WTC11 (cell line): ENCODE results near the gene COMMD10. TPM values are rescaled to one million over a fixed set of nuclear protein-coding genes. Genes with fewer than 3 reads are reported as not detected.
A peak's percentile ranks its signal among the peaks of the same experiment; 100 is the strongest.

Source experiments
- ATAC-seq: fragments of 200-7000 bp; cut with Tn5 transposase; 2 replicates; pipeline ENCODE4 v1.10.0; 2021; ENCODE audit warnings: mild to moderate bottlenecking, moderate library complexity
- CTCF ChIA-PET: fragments of 300-600 bp; sonication (Branson Sonifier 250); formaldehyde crosslinking; loops from one replicate; lab custom pipeline; 2021; ENCODE audit warnings: antibody characterized with exemption; lab: Charles Lee
- POLR2A ChIA-PET: fragments of 350-600 bp; sonication (Branson Sonifier 250); formaldehyde crosslinking; loops from one replicate; lab custom pipeline; 2021; ENCODE audit warnings: antibody characterized with exemption; lab: Charles Lee
- DNase-seq: peaks from one replicate; pipeline ENCODE4 v3.0.0; 2021; ENCODE audit warnings: low spot score
- H3K27ac Mint-ChIP-seq: 2 replicates; pipeline ENCODE4 v1.8.0; 2021; ENCODE audit warnings: mixed read lengths
- H3K27me3 Mint-ChIP-seq: 2 replicates; pipeline ENCODE4 v1.8.0; 2021; ENCODE audit warnings: low read depth, mild to moderate bottlenecking, moderate library complexity, mixed read lengths
- H3K36me3 Mint-ChIP-seq: 2 replicates; pipeline ENCODE4 v1.8.0; 2021; ENCODE audit warnings: mixed read lengths
- H3K4me1 Mint-ChIP-seq: 2 replicates; pipeline ENCODE4 v1.8.0; 2022; ENCODE audit warnings: mixed read lengths
- H3K4me3 Mint-ChIP-seq: 2 replicates; pipeline ENCODE4 v1.8.0; 2021; ENCODE audit warnings: mild to moderate bottlenecking, moderate library complexity, mixed read lengths
- H3K9me3 Mint-ChIP-seq: 2 replicates; pipeline ENCODE4 v1.8.0; 2021; ENCODE audit warnings: mixed read lengths
- ATF1 ChIP-seq: sonication (generic); formaldehyde crosslinking; IDR thresholded peaks from 2 replicates; pipeline ENCODE4 v1.8.1; 2023; ENCODE audit warnings: mild to moderate bottlenecking, moderate library complexity, missing genetic modification reagents
- ATF6 ChIP-seq: sonication (generic); formaldehyde crosslinking; IDR thresholded peaks from 2 replicates; pipeline ENCODE4 v1.8.1; 2023; ENCODE audit warnings: mild to moderate bottlenecking, missing genetic modification reagents
- CBFB ChIP-seq: sonication (generic); formaldehyde crosslinking; IDR thresholded peaks from 2 replicates; pipeline ENCODE4 v1.8.1; 2022; ENCODE audit warnings: mild to moderate bottlenecking, low read depth, missing genetic modification reagents
- E2F4 ChIP-seq: sonication (generic); formaldehyde crosslinking; IDR thresholded peaks from 2 replicates; pipeline ENCODE4 v1.8.1; 2022; ENCODE audit warnings: low read depth, mild to moderate bottlenecking, moderate library complexity, missing genetic modification reagents, borderline replicate concordance
- E2F5 ChIP-seq: sonication (generic); formaldehyde crosslinking; IDR thresholded peaks from 2 replicates; pipeline ENCODE4 v1.8.1; 2022; ENCODE audit warnings: mild to moderate bottlenecking, moderate library complexity, missing genetic modification reagents
- ELF4 ChIP-seq: sonication (generic); formaldehyde crosslinking; IDR thresholded peaks from 2 replicates; pipeline ENCODE4 v1.8.1; 2022; ENCODE audit warnings: low read depth, mild to moderate bottlenecking, moderate library complexity, missing genetic modification reagents
- ERG ChIP-seq: fragments of 250-450 bp; sonication (Bioruptor Pico); IDR thresholded peaks from 2 replicates; pipeline ENCODE4 v1.8.0; 2021; ENCODE audit warnings: mild to moderate bottlenecking
- MLX ChIP-seq: sonication (generic); formaldehyde crosslinking; IDR thresholded peaks from 2 replicates; pipeline ENCODE4 v1.8.1; 2023; ENCODE audit warnings: mild to moderate bottlenecking, missing genetic modification reagents, moderate library complexity
- MYBL2 ChIP-seq: sonication (generic); formaldehyde crosslinking; IDR thresholded peaks from 2 replicates; pipeline ENCODE4 v1.8.1; 2023; ENCODE audit warnings: mild to moderate bottlenecking, moderate library complexity, missing genetic modification reagents
- OVOL2 ChIP-seq: fragments of 250-450 bp; sonication (Bioruptor Pico); IDR thresholded peaks from 2 replicates; pipeline ENCODE4 v1.9.0; 2021; ENCODE audit warnings: mild to moderate bottlenecking, borderline replicate concordance
- SOX15 ChIP-seq: fragments of 250-450 bp; sonication (Bioruptor Pico); IDR thresholded peaks from 2 replicates; pipeline ENCODE4 v1.9.0; 2021; ENCODE audit warnings: mild to moderate bottlenecking
- STAT6 ChIP-seq: sonication (generic); formaldehyde crosslinking; conservative IDR thresholded peaks from 2 replicates; pipeline ENCODE4 v1.8.1; 2023; ENCODE audit warnings: mild to moderate bottlenecking, low read depth, missing genetic modification reagents, moderate library complexity
- TEAD1 ChIP-seq: sonication (generic); formaldehyde crosslinking; IDR thresholded peaks from 2 replicates; pipeline ENCODE4 v1.8.0; 2022; ENCODE audit warnings: mild to moderate bottlenecking, missing genetic modification reagents
- TEAD4 ChIP-seq: sonication (generic); formaldehyde crosslinking; IDR thresholded peaks from 2 replicates; pipeline ENCODE4 v1.8.0; 2022; ENCODE audit warnings: mild to moderate bottlenecking, missing genetic modification reagents
- ZBTB21 ChIP-seq: sonication (generic); formaldehyde crosslinking; IDR thresholded peaks from 2 replicates; pipeline ENCODE4 v1.8.1; 2023; ENCODE audit warnings: mild to moderate bottlenecking, missing genetic modification reagents, borderline replicate concordance
- ZBTB43 ChIP-seq: sonication (generic); formaldehyde crosslinking; IDR thresholded peaks from 2 replicates; pipeline ENCODE4 v1.8.1; 2023; ENCODE audit warnings: mild to moderate bottlenecking, missing genetic modification reagents
- ZNF138 ChIP-seq: sonication (generic); formaldehyde crosslinking; conservative IDR thresholded peaks from 2 replicates; pipeline ENCODE4 v1.8.1; 2022; ENCODE audit warnings: mild to moderate bottlenecking, moderate library complexity, missing genetic modification reagents
- ZNF219 ChIP-seq: sonication (generic); formaldehyde crosslinking; IDR thresholded peaks from 2 replicates; pipeline ENCODE4 v1.8.0; 2023; ENCODE audit warnings: missing genetic modification reagents, mild to moderate bottlenecking, borderline replicate concordance
- ZNF232 ChIP-seq: sonication (generic); formaldehyde crosslinking; IDR thresholded peaks from 2 replicates; pipeline ENCODE4 v1.8.0; 2022; ENCODE audit warnings: mild to moderate bottlenecking, missing genetic modification reagents
- total RNA-seq: library from RNA; stranded (reverse); gene quantifications from 3 replicates; pipeline ENCODE4 v1.2.3, GENCODE V29; 2021

Gene COMMD10
- total RNA-seq, 1 experiment from 2014 or later: 34.5 TPM

GRCh38 chr5:116288524-116288923, 203.7 kb downstream of the COMMD10 start (continued):
- TF ChIP-seq E2F4 (CRISPR knock-in tag): no peak
- no peak for TF ChIP-seq ZBTB43
- TF ChIP-seq ZNF232 (CRISPR knock-in tag): no peak
- no peak for TF ChIP-seq E2F5 (CRISPR knock-in tag)

- peak overlapping the region; percentile 32; the same call in 1 of the 2 replicates for H3K27ac Mint-ChIP-seq
- H3K9me3 Mint-ChIP-seq: peaks cover 6% of the 10 kb centered on the region
- ChIA-PET POLR2A (no interaction called here), CTCF (interaction anchor here (0.6 to 2.8 kb wide), 25 partner anchors 10 to 1166 kb away, joined by 3 to 37 read pairs (median 4); no protein-coding TSS in a partner anchor)
- peak; percentile 100 for ATAC-seq
- TF ChIP-seq OVOL2 (CRISPR knock-in tag): no peak
- no peak for TF ChIP-seq ATF6 (CRISPR knock-in tag)
- TF ChIP-seq MLX (CRISPR knock-in tag): no peak
- TF ChIP-seq TEAD4 (CRISPR knock-in tag): no peak
- TF ChIP-seq ZNF138: no peak
- TF ChIP-seq TEAD1 (CRISPR knock-in tag): no peak
- no peak for TF ChIP-seq ELF4 (CRISPR knock-in tag)
- TF ChIP-seq ZNF219 (CRISPR knock-in tag): no peak
- no peak for TF ChIP-seq ERG (CRISPR knock-in tag)
- no peak overlapping the region for H3K4me3 Mint-ChIP-seq
- peaks cover 9% of the 10 kb centered on the region for H3K4me1 Mint-ChIP-seq
- no peaks in the 10 kb centered on the region for H3K27me3 Mint-ChIP-seq
- H3K36me3 Mint-ChIP-seq: peaks cover 4% of the 10 kb centered on the region
- peak; percentile 67 for DNase-seq
These were observed 204.5 kb downstream of the COMMD10 start for GRCh38 chr5:116289276-116289675.

- no peaks in the 10 kb centered on the region for H3K27me3 Mint-ChIP-seq
- POLR2A ChIA-PET: no interaction called here
- no peak overlapping the region for H3K4me3 Mint-ChIP-seq
- no peak for ATAC-seq
- CTCF ChIA-PET: interaction anchor here (1.2 to 1.4 kb wide), 2 partner anchors 70 to 149 kb away, joined by 4 read pairs; no protein-coding TSS in a partner anchor
- H3K9me3 Mint-ChIP-seq: peaks cover 6% of the 10 kb centered on the region
- H3K27ac Mint-ChIP-seq: no peak overlapping the region
- no peak for DNase-seq
- peaks cover 4% of the 10 kb centered on the region for H3K36me3 Mint-ChIP-seq
- TF ChIP-seq ATF1 (CRISPR knock-in tag) (no peak), STAT6 (CRISPR knock-in tag) (no peak), SOX15 (no peak), ZBTB21 (CRISPR knock-in tag) (no peak), MYBL2 (CRISPR knock-in tag) (no peak), CBFB (no peak)
- H3K4me1 Mint-ChIP-seq: peaks cover 9% of the 10 kb centered on the region
These were observed 206.4 kb downstream of the COMMD10 start for GRCh38 chr5:116291271-116291670.
